Eye (tissue), 1 donor: ENCODE results near the gene HHLA2.
"Not testable (repeated sequence)": the region's sequence is repeated elsewhere in the genome, so short reads cannot be mapped to it uniquely, and the experiment has no call there.

Source experiments
- DNase-seq: peaks from one replicate; pipeline ENCODE4 v3.0.0-alpha.2; 2015

The HHLA2 gene, protein sequence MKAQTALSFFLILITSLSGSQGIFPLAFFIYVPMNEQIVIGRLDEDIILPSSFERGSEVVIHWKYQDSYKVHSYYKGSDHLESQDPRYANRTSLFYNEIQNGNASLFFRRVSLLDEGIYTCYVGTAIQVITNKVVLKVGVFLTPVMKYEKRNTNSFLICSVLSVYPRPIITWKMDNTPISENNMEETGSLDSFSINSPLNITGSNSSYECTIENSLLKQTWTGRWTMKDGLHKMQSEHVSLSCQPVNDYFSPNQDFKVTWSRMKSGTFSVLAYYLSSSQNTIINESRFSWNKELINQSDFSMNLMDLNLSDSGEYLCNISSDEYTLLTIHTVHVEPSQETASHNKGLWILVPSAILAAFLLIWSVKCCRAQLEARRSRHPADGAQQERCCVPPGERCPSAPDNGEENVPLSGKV

DNA sequence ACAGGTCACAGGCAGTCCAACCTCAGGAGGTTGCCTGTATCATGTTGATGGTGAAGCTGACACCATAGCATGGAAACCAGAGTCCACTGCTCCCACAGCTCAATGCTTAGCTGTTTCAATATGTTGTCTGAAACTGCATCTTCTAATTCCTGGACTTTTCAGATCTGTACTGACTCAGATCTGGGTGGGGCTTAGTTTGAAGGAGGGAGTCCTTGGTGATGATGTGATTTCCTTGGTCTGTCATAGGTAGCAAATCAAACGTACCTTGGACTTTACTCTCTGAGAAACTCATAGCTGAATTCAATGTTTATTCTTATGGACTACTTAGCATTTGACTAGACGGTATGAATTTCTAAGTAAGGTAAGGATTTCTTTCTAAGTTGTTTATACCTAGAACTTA lies at the start of gene HHLA2:
HHLA2 (plus strand) TSS at position 310 of the 400 bp plus-strand sequence. CDS start 55,266 bp downstream, outside the sequence.
- no peak for DNase-seq

DNA sequence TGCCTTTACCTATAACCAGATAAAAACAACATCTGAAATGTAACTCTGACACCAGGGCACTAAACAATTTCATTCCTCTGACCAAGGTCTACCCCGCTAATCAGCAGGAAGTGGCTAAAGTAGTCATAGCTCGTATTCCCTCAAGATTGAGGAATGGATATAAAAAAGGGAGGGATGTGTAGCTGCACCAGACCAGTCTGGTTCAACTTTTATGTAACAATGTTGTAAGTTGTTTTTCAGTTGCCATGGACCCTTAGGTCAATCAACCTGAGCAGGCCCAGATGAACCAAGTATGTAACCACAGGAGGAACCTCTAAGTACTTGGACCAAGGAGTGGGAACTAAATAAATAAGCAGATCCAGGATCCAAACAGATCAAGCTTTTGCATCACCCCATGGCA lies 45.7 kb upstream of the HHLA2 start:
- DNase-seq, result no peak

DNA sequence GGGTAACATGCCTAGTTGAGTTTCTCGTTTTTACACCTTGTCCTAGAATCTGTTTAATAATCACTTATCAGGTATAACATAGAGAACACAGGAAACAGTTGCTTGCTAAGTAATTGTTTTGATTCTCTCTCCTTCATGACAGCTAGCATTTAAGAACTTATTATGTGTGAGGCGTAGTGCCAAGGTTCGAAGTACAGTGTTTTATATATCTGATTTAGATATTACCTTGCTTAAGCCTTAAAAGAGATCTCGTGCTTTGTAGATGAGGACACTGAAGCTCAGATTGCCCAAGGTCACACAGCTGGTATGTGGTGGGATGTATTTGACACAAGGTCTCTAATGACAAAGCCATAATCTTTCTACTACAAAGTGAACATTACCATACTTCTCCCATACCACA lies 45.1 kb upstream of the HHLA2 start:
- no peak for DNase-seq

DNA sequence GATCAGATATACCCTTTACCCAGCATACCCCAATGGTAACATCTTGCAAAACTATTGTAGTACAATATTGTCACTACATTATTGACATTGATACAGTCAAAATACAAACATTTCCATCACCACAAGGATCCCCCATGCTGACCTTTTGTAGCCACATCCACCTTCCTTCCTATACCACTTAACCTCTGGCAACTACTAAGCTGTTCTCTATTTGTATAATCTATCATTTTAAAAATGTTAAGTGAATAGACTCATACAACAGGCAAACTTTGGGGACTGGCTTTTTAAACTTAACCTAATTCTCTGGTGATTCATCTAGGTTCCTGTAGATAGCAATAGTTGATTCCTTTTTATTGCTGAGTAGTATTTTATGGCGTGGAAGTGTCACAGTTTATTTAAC lies 44.5 kb upstream of the HHLA2 start:
- no peak for DNase-seq

DNA sequence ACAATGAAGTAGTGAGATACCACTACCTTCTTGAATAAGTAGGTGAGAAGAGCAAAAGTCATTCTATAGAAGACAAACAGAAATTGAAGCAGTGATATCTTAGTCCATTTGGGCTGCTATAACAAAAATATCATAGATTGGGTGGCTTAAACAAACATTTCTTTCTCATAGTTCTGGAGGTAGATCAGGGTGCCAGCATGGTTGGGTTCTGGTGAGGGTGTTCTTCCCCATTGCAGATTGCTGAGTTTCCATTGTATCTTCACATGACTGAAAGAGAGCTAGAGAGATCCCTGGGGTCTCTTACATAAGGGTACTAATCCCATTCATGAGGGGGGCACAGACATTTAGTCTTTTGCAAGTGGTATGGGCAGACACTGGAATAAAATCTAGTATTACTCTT lies 41.2 kb upstream of the HHLA2 start:
- DNase-seq, result no peak

DNA sequence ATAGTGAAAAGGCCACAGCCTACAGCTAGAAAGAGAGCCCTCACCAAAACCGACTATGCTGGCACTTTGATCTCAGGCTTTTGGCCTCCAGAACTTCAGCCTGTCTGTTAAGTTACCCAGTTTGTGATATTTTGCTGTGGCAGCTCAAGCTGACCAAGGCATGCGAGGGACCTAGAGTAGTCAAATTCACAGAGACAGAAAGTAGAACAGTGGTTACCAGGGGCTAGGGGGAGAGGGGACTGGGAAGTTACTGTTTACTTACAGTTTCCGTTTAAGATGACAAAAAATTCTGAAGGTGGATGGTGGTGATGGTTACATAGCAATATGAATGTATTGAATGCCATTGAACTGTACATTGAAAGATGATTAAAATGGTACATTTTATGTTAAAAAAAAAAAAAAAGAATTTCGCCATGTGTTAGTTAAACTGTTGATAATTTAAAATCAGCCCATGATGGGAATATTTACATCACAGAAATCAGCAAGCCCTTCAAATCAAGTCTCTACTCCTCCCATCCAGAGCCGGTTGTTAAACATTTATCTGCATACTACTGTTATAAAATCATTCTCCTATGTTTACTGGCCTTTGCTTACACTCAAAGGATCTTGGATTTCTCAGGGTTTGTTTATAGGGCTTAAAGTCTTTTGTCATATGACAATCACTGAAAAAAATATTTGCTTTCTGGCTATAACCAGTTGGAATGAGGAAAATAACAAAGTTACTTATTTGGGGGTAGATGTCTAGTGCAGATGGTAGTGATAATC lies 31.6 kb upstream of the HHLA2 start:
- not testable (repeated sequence) for DNase-seq

DNA sequence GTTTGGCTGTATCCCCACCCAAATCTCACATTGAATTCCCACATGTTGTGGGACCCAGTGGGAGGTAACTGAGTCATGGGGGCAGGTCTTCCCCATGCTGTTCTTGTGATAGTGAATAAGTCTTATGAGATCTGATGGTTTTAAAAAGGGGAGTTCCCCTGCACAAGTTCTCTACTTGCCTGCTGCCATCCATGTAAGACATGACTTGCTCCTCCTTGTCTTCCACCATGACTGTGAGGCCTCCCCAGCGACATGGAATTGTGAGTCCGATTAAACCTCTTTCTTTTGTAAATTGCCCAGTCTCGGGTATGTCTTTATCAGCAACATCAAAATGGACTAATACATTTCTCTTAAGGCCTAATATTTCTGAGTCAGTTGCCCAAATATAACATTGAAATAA lies 28.1 kb upstream of the HHLA2 start:
- not testable (repeated sequence) for DNase-seq

DNA sequence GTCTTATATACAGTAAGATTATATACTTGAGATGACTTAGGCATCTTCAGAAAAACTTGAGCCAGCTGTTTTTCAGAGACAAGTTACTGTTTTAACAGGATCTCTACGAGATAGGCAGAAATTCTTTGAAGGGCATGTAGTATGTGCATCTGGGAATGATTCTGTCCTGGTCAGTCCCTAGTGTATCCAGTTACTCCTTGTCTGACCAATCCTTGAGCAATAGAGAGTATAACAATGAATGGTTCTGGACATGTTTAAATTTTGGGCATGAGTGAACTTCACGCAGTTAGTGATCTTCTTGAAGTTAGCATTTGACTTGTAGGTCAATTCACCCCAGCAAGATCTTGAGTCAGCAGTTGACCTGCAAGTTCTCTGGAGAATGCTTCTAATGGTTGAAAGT lies 24.7 kb upstream of the HHLA2 start:
- DNase-seq, result peak; percentile 1

DNA sequence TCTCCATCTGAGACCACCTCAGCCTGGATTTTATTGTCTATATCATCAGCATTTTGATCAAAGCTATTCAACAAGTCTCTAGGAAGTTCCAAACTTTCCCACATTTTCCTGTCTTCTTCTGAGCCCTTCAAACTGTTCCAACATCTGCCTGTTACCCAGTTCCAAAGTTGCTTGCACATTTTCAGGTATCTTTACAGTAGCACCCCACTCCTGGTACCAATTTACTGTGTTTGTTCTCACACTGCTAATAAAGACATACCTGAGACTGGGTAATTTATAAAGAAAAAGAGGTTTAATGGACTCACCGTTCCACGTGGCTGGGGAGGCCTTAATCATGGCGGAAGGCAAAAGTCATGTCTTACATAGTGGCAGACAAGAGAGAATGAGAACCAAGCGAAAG lies 17.3 kb upstream of the HHLA2 start:
- DNase-seq, result not testable (repeated sequence)

DNA sequence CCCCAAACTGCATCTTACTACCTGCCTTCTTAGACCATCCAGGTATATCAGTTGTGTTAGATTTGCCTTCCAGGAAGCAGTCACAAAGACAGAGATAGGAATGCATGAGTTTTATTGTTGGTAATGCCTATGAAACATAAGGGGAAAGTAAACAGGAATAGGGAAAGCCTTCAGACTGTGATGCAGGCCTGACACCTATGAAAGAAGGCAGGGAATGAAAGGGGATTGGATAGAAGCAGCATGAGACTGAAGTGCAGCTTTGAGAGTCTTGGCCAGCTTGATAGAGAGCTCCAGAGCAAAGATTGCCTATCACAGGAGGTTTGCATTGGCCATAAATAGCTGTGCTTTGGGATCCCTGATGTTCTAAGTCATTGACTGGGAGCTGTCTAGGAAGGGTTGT lies 15.9 kb upstream of the HHLA2 start:
- no peak for DNase-seq

DNA sequence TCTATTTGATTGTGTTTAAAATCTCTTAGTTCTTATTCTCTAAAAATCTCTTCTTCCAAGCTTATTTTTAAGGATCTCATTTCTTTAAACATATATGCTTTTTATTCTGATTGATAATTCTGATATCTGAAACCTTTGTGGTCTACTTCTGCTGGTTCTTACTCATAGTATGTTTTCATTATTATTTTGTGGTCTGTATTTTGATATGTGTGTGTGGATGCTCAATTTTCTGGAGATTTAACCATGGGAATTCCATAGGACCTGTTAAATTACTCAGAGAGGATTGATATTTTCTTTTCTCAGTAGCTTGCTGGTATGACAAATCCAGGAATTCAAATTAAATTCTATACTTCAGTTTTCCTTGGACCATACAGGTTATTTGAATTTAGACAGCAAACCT lies 14.7 kb upstream of the HHLA2 start:
- no peak for DNase-seq

DNA sequence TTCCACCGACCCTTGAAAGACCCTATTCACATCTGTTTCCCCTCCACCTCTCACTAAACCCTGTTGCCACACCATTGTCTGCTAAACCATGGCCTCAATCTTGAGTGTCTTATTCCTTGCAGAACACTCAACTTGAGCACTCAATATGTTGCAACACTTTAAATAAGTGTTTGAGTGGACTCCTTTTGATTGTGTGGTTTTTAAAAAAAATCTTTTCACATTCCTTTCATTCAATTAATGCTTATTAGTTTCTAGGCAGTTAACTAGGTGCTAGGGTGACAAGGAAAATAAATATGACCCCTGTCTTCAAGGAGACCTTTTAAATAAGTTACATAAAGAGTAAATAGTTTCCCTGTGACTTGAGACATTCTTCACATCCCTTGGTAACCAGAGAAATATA lies 13.3 kb upstream of the HHLA2 start:
- no peak for DNase-seq

DNA sequence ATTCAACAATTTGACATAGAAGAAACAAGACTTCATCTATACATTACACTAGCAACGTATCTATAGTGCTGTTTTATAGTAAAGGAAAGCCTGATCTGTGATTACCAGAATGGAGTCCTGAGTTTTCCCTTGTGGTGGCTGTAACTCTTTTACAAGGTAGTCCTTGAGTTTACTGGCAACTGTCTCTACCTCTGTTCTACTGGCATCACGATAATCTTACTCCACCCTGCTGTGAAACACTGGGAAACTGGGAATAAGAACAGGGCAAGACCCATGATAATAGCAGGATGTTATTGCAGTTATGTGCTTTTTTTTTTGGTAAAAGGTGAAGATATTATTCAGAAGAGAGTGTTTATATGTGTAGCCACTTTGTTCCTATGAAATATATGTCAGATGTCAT lies 12.4 kb upstream of the HHLA2 start:
- no peak for DNase-seq

DNA sequence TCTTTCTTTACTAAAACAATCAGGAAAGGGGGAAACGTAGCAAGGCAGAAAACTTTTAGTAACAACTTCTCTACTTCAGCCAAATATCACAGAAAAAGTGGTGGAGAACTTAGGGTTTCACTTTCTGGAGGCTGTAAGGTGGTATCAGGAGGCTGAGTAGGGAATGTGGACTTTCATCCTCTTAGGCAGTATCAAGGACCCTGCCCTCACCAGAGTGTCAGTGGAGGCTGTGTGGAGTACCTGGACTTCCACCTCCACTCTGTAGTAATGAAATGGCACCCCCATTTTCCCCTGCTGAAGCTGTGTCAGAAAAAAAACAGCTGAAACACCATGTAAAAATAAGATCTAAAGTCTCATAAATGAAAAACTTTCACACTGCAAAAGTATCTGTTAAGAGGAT lies 11.2 kb upstream of the HHLA2 start:
- DNase-seq, result no peak

DNA sequence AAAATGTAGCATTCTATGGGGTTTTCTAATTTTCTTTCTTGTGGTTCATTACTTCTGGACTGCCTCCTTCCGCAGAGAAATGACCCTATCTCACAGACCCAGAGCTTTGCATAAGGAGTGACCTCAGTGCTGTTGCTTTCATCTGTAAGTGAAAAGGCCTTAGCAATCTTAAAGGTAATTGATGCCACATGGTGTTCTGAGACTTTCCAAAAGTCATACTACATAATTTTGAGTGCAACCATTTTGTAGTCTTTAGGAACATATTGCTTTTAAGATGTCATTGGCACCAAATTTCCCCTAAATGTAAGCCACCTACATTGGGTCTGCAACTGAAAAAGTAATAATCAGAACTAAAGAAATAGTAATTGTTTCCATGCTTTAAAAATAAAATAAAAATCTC lies 9.2 kb upstream of the HHLA2 start:
- DNase-seq, result no peak

DNA sequence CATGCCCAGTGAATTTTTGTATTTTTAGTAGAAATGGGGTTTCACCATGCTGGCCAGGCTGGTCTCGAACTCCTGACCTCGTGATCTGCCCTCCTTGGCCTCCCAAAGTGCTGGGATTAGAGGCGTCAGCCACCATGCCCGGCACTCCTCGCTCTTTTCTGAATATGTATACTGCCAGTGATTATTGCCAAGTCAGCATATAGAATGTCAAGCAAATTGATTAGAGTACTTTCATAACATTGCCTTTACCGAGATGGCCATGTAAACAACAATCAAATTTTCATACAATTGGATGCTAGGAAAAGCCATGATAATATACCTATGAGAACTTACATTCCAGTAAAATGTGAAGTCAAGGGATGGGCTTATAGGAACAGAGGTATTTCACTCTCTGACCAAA lies 8.2 kb upstream of the HHLA2 start:
- not testable (repeated sequence) for DNase-seq

DNA sequence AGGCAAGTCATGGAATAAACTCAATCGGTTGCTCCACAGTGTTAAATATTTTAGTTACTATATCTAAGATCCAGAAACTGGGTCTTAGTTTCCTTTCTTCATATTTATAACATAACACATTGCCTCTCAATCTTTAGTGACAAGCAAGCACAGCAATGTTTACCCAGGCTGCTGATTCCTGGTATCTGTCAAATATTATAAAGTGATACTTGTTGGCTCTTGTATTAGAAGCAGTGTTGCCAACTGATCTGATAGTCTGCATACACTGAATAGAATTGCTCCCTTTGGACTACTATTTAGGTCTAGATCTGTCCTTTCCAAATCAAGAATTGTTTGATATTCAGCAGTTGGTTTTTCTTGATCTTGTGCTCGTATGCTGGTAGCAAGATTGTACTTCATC lies 7.2 kb upstream of the HHLA2 start:
- no peak for DNase-seq

DNA sequence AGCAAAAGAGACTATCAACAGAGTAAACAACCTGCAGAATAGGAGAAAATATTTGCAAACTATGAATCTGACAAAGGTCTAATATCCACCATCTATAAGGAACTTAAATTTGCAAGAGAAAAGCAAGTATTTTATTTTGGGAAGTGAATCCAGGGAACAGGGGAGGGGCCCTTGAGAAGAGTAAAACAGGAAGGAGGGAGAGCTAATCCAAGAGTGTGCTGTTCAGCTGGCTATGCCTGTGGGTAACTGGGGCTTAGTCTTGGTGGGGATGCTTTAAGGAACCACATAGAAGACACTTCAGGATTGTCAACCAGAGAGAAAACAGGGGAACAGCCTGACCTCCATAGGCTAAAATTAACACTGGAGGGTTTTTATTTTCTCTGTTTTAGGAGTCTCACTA lies 3.9 kb upstream of the HHLA2 start:
- DNase-seq, result no peak

DNA sequence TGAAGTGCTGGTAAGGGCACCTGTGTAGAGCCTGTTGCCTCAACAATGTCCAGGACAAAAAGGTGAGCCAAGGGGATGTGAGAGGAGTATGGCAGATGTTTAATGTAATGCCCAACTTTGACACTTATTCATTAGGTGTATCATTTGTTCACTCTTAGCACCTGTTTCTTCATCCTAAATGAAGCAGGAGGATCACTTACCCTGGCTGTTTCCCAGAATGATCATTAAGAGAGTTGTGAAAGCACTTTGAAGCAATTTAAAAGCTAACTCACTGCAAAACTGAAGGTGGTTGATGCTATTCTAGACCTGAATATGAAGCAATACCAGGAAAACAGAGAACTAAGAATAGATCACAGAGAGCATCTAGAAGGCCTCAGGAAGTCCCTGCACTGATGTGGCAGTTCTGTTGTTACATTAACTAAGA lies 3.4 kb upstream of the HHLA2 start:
- no peak for DNase-seq

DNA sequence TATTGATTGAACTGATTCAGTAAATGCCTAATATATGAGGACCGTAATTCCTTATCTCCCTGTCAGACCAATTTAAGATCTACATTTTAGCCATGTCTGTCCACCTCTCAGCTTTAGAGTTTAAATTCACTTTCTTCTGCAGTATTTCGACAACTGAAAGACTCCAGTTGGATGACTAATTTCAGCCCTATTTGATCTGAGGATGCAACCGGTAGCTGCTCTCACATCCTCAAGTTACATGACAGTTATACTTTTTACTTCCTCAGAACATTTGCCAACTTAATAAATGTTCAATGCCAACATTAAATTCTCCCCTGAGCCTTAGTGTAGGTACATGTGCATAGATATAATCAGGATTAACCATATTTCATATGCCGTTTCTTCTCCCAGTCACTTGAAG lies 2.5 kb upstream of the HHLA2 start:
- DNase-seq, result no peak

DNA sequence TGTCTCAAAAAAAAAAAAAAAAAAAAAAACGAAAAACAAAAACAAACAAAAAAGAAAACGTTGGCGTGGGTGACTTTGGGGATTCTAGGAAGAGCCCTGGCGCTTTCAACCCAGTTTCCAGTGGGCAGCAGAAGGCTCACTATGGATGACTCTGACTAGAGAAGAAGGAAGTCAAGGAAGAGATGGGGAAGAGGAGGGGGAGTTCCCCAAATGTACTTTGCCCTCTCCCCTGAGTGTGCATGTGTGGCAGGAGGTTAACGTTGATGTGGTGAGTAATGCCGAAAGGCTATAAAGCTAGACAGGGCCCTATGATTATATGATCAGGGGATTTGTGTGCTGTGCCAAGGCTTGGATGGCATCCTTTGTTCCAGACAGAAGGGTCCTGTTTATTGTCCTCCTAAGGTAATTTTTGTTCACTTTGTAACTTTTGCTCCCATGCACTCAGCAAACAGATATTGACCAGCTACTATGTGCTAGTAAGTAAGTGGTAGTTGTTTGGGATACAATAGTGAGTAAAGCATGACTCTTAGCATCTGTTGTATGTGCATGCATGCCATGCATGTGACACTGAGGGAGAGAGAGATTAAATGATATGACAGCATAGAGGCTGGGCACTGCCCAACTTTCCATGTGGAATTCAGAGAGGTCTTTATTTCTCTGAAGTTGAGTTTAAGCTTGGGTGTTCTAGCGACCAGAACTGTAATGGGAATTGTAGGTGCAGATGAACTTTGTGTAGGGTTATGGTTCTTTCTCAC lies 750 bp upstream of the HHLA2 start:
- DNase-seq, result no peak

DNA sequence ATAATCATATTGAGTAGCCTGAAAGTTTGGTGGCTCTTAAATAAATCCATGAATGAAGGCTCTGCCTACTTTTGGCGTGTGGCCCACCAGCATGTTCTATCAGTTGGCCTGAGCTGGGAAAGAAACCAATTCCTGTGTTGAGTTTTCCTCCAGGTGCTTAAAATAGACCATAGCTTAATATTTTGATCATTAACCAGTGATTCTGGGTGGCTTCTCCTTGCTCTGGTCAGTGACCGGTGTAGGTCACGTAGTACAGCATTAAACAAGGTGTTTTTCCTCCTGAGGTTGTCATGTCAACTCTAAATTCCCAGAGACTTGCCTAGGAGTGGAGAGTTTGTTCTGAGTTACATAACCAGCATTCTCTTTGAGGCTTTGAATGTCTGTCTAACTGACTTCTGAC lies 1.3 kb downstream of the HHLA2 start:
- no peak for DNase-seq

DNA sequence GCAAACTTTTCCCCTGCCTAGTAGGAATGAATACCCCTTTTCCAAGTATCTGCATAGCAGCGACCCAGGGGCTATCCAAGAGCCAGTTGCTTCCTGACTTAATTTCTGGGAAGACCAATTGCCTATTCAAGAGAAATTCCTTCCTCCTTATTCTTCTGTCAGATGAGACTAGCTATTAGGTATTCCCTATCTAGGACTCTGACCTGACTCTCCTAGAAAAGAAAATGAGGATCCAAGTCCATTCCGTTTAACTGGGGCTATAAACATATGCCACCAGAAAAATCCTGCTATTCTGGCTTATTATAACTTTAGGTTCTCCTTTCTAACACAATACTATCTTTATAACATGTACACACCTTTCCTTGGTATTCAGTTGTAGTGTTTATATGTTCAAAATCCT lies 1.7 kb downstream of the HHLA2 start:
- no peak for DNase-seq
